ENCODE results near the gene ALDH1B1.

The ALDH1B1 gene

DNA sequence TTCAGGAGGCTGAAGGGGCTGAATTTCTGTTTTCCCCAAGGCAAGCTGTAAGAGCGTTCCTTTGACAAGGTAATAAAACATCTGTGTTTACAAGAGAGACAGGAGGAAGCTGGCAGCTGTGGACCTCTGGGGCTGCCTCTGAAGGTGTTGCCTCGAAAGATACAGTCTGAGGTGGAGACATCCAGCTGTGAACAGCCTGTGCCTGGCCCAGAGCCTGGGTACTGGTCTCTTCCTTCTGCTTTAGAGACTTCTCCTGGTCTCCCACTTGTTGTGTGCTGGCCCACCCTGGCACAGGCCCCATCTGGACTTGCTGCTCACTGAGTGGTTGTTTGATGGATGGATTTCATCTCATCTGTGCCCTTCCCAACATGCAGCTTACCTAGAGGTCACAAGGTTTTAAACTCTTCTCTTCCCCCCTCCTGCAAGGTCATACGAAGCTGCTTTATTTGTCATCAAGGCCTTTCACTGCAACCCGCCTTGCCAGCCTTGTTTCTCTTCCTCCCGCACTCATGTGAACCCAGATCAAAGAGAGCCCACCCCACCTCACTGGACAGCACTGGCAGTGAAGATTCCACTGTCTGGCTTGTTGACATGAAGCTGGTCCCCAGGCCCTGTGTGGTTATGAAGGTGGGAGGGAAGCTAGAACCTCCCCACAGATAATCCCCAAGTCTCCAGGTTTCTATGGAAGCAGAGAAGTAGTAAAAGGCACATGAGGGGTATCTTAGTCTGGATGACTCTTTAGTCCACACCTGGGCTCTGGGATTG, 35.0 kb upstream of the ALDH1B1 start:
- TF ChIP-seq, protein P1, sequence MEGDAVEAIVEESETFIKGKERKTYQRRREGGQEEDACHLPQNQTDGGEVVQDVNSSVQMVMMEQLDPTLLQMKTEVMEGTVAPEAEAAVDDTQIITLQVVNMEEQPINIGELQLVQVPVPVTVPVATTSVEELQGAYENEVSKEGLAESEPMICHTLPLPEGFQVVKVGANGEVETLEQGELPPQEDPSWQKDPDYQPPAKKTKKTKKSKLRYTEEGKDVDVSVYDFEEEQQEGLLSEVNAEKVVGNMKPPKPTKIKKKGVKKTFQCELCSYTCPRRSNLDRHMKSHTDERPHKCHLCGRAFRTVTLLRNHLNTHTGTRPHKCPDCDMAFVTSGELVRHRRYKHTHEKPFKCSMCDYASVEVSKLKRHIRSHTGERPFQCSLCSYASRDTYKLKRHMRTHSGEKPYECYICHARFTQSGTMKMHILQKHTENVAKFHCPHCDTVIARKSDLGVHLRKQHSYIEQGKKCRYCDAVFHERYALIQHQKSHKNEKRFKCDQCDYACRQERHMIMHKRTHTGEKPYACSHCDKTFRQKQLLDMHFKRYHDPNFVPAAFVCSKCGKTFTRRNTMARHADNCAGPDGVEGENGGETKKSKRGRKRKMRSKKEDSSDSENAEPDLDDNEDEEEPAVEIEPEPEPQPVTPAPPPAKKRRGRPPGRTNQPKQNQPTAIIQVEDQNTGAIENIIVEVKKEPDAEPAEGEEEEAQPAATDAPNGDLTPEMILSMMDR (IDR thresholded peaks at IDR 0.05; ENCODE audit: low read depth, low read length): no peak
- no peak for DNase-seq (ENCODE audit: extremely low read depth, low read depth)

DNA sequence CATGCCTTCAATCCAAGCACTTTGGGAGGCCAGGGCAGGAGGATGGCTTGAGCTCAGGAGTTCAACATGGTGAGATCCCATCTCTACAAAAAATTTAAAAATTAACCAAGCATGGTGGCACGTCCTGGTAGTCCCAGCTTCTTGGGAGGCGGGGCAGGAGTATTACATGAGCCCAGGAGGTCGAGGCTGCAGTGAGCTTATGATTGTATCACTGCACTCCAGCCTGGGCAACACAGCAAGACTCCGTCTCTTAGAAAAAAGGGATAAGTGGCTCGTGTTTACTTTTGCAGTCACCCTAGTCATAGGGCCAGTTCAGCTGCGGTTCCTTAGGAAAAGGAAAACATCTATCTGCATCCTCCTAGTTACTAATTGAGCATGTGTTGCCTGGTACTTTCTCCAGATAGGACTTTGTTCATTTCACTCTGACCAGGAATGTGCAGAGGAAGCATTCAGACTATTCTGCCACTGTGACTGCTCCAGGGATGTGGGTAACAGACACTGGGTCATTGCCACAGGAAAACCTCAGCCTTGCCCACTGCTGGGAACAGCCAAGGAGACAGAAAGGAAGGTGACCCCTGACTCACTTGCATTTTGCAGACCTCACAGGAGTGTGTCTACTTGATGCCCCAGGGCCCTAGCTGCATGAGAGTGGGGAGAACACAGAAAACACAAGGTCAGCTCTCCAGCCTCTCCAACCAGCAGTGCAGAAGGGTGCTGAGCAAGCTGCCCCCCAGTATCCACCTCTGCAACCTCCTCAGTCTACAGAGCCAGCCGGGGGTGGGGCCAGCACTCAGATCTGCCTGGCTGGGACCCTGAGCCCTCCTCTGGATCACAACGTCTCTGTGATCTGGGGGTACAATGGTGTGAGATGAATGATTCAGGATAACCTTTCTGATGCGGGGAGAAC, 33.9 kb upstream of the ALDH1B1 start:
- TF ChIP-seq, protein P1 (IDR thresholded peaks at IDR 0.05; ENCODE audit: low read depth, low read length): no peak
- DNase-seq (ENCODE audit: extremely low read depth, low read depth): no peak

DNA sequence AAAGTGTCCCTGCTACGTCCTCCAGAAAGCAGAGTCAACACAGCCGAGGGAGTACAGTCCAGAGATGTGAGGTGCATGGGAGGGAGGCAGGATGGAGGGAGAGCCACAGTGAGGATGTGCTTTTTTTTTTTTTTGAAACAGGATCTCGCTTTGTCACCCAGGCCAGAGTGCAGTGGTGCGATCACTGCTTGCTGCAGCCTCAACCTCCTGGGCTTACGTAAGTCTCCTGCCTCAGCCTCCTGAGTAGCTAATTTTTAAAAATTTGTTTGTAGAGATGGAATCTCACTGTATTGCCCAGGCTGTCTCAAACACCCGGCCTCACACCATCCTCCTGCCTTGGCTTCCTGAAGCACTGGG, 33.2 kb upstream of the ALDH1B1 start:
- no peak for DNase-seq (ENCODE audit: extremely low read depth, low read depth)
- TF ChIP-seq, protein P1 (IDR thresholded peaks at IDR 0.05; ENCODE audit: low read depth, low read length): no peak

DNA sequence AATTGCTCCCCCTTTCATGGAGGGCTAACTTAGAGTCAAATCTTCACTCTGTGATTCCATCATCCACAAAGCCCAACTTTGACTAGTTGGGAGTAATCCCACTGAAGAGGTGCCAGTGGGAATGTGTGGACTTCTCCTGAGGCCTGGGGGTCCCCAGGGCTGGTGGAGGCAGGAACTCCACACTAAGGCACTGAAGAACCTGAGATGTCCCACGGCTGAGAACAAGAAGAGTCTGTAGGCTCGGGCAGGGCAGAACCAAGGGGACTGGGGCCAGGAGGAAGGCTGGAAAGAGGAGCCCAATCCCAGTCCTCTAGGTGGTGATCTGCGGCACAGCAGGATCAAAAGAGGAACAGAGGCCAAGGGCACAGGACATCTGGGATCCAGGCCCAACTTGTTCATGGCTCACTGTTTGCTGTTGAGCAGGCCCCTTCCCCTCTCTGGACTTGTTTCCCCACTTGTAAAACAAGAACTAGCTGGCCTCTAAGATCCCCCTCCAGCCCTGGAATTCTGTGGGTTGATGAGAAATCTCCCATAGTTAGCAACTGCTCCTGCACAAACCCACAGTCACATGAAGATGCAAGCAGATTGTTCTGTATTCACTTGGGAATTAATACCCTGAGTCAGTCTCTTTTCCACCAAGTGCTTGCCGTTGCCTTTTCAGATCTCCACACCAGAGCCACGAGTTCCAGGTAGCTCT, 32.7 kb upstream of the ALDH1B1 start:
- TF ChIP-seq, protein P1 (IDR thresholded peaks at IDR 0.05; ENCODE audit: low read depth, low read length): no peak
- DNase-seq (ENCODE audit: extremely low read depth, low read depth): no peak

DNA sequence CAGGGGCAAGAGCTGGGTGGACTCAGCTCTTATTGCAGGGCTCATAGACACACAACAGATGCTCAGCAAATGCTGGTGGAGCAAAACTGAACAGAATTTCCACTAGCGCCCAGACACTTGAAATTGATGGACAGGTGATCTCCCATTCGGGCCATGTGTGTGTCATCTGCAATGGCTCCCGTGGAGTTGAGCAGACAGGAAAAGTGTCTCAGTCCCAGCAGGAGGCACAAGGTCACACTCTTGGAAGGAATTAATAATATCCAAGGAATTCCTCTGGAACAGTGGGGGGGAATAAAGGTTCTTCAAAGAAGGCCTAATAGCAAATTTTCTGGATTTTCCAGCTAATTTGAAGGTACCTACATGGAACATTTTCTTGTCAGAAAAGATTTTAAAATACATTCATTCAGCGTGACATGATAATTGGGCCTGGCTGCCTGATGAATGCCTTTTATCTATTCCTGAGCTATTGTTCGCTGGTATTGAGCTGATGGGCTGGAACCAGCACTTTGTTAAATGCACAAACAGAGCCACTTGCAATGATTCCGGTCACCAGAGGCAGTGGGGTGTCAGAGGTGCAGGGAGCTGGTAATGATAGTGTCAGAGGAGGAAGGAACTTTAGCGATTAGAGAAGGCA, 31.5 kb upstream of the ALDH1B1 start:
- TF ChIP-seq, protein P1 (IDR thresholded peaks at IDR 0.05; ENCODE audit: low read depth, low read length): no peak
- DNase-seq (ENCODE audit: extremely low read depth, low read depth): no peak

DNA sequence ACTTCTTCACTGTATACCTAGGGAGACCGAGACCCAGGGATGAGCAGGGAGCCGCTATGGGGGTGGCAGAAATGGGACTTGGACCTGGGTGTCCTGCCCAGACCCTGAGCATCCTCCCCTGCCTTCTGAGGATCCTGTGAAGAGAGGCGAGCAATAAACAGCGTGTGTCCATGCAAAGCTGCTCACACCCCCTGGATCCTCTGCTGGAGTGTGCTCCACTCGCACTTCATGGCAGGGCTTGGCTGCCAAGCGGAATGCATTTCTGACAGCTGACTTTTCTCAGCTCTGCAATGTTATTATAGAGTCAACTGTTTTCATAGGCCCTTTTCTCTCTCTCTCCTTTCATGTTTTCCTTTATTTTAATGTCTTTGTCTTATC, 31.0 kb upstream of the ALDH1B1 start:
- DNase-seq (ENCODE audit: extremely low read depth, low read depth): no peak
- TF ChIP-seq, protein P1 (IDR thresholded peaks at IDR 0.05; ENCODE audit: low read depth, low read length): no peak
